PFSK-1 (cell line): ENCODE measurements around the gene ACE.

Experiments
- FOXP2 ChIP-seq: optimal IDR thresholded peaks from 2 replicates; pipeline ENCODE3; 2011; ENCODE audit warnings: borderline replicate concordance, control low read depth, inconsistent platforms; ENCODE audit not compliant: insufficient read depth; ENCODE audit errors: extremely low read length, extremely low read depth
- POLR2AphosphoS5 ChIP-seq: IDR thresholded peaks from 2 replicates; pipeline ENCODE4 v1.6.1; 2012; ENCODE audit warnings: low read depth, mild to moderate bottlenecking, control low read depth, low read length, moderate library complexity
- REST ChIP-seq, 2 experiments: IDR thresholded peaks; 2 replicates each; pipeline versions ENCODE4 v1.6.1 to v1.8.0; 2011 to 2012; ENCODE audit warnings: low read depth in 2 of 2, low read length in 2 of 2, control low read depth in 1 of 2, inconsistent platforms in 1 of 2, mild to moderate bottlenecking in 1 of 2, moderate library complexity in 1 of 2; ENCODE audit not compliant: insufficient read depth in 1 of 2
- SIN3A ChIP-seq: IDR thresholded peaks from 2 replicates; pipeline ENCODE4 v1.6.1; 2012; ENCODE audit warnings: mild to moderate bottlenecking, low read length, moderate library complexity, borderline replicate concordance; ENCODE audit not compliant: insufficient read depth
- TAF1 ChIP-seq: IDR thresholded peaks from 2 replicates; pipeline ENCODE4 v1.6.1; 2012; ENCODE audit warnings: low read length, control low read depth, borderline replicate concordance; ENCODE audit not compliant: insufficient read depth

GRCh38 chr17:63543822-63544420 is 67.1 kb downstream of the ACE start:
- TF ChIP-seq POLR2AphosphoS5 (no peak), REST (IDR thresholded peaks at IDR 0.05; ENCODE audit: insufficient read depth in 1 of 2, low read depth in 2 of 2, low read length in 2 of 2) (no peak), TAF1 (no peak), SIN3A (no peak), FOXP2 (no peak)
